CD4-positive, alpha-beta T cell treated with Interleukin-6 at 100 ng/mL for 8 hours (primary cell): ENCODE data around the gene GPR89B.
"Not testable (repeated sequence)": the region's sequence is repeated elsewhere in the genome, so short reads cannot be mapped to it uniquely, and the experiment has no call there.

Experiments
- DNase-seq: peaks from one replicate; pipeline ENCODE4 v3.0.0-alpha.2; 2020; ENCODE audit warnings: mixed read lengths, low spot score

GPR89B gene

DNA sequence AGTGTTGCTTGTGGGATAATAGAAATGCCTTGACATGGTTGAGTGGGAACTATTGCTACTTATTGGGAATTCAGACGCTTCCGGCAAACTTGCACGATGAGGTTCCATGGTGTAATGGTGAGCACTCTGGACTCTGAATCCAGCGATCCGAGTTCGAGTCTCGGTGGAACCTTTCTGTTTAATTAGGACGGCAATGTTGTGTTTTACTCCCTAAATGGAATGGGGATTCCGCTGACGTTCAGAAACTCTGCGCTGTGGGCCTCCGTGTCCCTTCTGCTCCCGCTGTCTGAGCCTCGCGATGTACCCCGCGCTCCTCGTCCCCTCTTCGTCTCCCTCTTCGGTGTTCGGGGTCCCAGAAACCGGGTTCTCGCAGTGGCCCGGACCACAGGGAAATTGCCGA, 104.5 kb downstream of the GPR89B start:
- DNase-seq, result not testable (repeated sequence)

DNA sequence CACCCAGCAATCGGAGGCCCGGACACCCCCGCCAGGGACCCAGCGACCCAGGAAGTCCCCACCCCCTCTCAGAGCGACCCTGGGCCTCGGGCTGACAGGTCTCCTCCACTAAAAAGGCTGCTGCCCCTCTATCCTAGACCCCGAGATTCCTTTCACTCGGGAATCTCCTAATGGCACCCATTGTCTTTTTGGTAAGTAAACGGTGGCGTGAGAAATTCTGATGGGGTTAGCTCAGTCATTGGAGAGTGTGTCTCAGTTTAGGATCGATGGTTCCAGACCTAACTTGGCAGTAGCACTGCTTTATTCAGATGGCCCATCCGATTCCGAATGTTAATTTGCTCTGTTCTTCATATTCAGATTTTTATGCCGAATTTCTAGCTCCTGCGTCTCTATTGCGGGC, 104.9 kb downstream of the GPR89B start:
- DNase-seq, result not testable (repeated sequence)

DNA sequence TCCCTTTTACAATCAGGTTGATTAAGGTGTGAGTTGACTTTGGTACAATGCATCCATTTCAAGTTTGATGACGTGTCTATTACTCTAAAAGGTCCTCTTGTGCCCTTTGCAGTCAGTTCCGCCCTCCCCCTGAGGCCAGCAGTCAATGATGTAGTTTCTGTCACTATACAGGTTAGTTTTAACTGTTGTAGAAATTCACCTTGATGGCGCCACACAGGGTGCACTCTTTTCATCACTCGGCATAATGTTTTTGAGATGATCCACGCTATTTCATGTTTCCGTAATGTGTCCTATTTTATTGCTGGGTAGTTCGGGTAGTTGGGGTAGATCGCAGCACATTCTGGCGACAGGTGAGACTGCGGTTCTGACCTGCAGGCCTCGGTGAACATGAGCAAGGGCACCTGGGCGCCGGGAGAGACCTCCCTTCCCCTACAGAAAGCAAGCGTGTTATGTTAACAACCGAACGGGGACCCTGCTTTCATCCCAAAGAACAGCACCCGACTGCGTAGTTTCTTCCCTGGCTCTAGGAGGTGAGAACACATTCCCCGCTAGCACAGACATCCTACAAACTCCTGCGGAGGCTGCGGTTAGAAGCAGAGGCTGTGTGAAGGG, 109.7 kb downstream of the GPR89B start:
- not testable (repeated sequence) for DNase-seq

DNA sequence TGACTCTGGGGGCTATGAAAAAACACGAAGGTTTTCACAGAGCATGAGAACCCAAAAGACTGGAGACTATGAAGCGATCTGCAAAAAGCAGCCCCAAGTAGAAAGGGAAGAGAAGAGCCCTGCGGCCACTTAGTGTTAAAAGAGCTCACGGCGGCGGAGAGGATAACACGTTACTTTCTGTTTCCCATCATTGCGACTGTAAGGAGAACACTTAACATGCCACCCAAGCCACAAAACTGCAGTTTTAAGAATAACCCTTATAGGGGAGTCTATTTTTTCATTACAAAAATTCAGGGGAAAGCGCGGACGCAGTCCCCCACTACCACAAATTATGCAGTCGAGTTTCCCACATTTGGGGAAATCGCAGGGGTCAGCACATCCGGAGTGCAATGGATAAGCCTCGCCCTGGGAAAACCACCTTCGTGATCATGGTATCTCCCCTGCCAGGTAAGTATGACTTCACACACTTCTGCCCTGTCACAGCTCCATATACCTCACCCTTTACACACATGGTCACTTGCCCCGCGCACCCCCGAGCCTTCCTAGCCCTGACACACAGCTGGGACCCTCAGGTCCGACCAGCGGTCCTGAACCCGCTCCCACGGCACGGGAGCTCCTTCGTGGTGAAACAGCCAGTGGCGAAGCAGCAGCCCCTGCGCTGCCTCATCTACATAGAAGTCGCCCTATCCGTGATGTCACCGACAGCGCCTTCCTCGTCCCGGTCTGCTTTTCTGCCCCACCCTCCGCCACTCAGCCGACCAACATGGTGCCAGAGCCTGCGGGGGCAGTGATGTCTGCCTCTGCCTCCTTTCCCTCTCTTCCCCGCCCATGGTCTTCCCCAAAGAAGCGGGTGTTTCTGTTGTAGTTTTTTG, 110.5 kb downstream of the GPR89B start:
- DNase-seq, result peak; percentile 45
